IMR-90 (cell line): Measurements from ENCODE around the gene DEUP1. TPM values are rescaled to one million over a fixed set of nuclear protein-coding genes. Genes with fewer than 3 reads are reported as not detected.
A peak's percentile ranks its signal among the peaks of the same experiment; 100 is the strongest.

Experiments used
- ATAC-seq: fragments of 200-7000 bp; cut with Tn5 transposase; 2 replicates; pipeline ENCODE4 v1.9.1; 2020; ENCODE audit warnings: low read depth, mild to moderate bottlenecking, moderate library complexity
- BruUV-seq: library from RNA; stranded (reverse); fragments of 400-500 nt; replicated peaks from 2 replicates; lab custom pipeline; 2021; lab: Mats Ljungman, UMichigan
- CTCF ChIA-PET: fragments of 300-600 bp; formaldehyde crosslinking; extraction: SDS; loops from one replicate; lab custom pipeline; 2021; ENCODE audit warnings: antibody characterized with exemption; lab: Yijun Ruan, JAX
- POLR2A ChIA-PET: fragments of 300-600 bp; sonication (Branson Sonifier 250); formaldehyde crosslinking; loops from one replicate; lab custom pipeline; 2022; ENCODE audit warnings: antibody characterized with exemption; ENCODE audit not compliant: unreplicated experiment; lab: Charles Lee
- DNase-seq: peaks from one replicate; pipeline ENCODE4 v3.0.0; 2013
- H2AFZ ChIP-seq: replicated peaks from 2 replicates; pipeline ENCODE3; 2013; ENCODE audit warnings: low read length, mild to moderate bottlenecking; ENCODE audit not compliant: poor library complexity
- H2AK5ac ChIP-seq: 2 replicates; pipeline ENCODE4 v1.6.1; 2013; ENCODE audit warnings: low read depth, low read length, inconsistent platforms
- H2AK9ac ChIP-seq: replicated peaks from 2 replicates; pipeline ENCODE3; 2013; ENCODE audit warnings: mild to moderate bottlenecking, low read depth, low read length, moderate library complexity; ENCODE audit not compliant: poor library complexity
- H2BK120ac ChIP-seq: 2 replicates; pipeline ENCODE4 v1.6.1; 2013; ENCODE audit warnings: low read depth, low read length, inconsistent platforms
- H2BK15ac ChIP-seq: 3 replicates; pipeline ENCODE4 v1.6.1; 2013; ENCODE audit warnings: low read depth, low read length, inconsistent platforms
- H2BK20ac ChIP-seq: 2 replicates; pipeline ENCODE4 v1.6.1; 2013; ENCODE audit warnings: low read depth, mild to moderate bottlenecking, inconsistent platforms, low read length, moderate library complexity
- H2BK5ac ChIP-seq: 2 replicates; pipeline ENCODE4 v1.6.1; 2013; ENCODE audit warnings: mild to moderate bottlenecking, low read depth, low read length, inconsistent platforms; ENCODE audit not compliant: poor library complexity, severe bottlenecking
- H3K14ac ChIP-seq: replicated peaks from 2 replicates; pipeline ENCODE4 v1.6.1; 2013; ENCODE audit warnings: low read depth, low read length, inconsistent platforms
- H3K18ac ChIP-seq: 2 replicates; pipeline ENCODE4 v1.6.1; 2013; ENCODE audit warnings: low read depth, low read length, control low read depth
- H3K23ac ChIP-seq: 2 replicates; pipeline ENCODE4 v1.6.1; 2013; ENCODE audit warnings: low read depth, low read length, inconsistent platforms
- H3K27ac ChIP-seq: 2 replicates; pipeline ENCODE4 v1.5.1; 2013; ENCODE audit warnings: mild to moderate bottlenecking, control low read depth, low read length; ENCODE audit not compliant: insufficient read depth
- H3K27me3 ChIP-seq: 2 replicates; pipeline ENCODE4 v1.6.1; 2013; ENCODE audit warnings: low read length; ENCODE audit not compliant: control insufficient read depth, insufficient read depth
- H3K36me3 ChIP-seq: 2 replicates; pipeline ENCODE4 v1.6.1; 2013; ENCODE audit warnings: low read length, mixed read lengths; ENCODE audit not compliant: control insufficient read depth, insufficient read depth
- H3K4ac ChIP-seq: 2 replicates; pipeline ENCODE4 v1.6.1; 2013; ENCODE audit warnings: low read depth, low read length, inconsistent platforms
- H3K4me1 ChIP-seq: 2 replicates; pipeline ENCODE4 v1.6.1; 2013; ENCODE audit warnings: low read length, mixed read lengths; ENCODE audit not compliant: control insufficient read depth, insufficient read depth
- H3K4me2 ChIP-seq: 2 replicates; pipeline ENCODE4 v1.6.1; 2013; ENCODE audit warnings: low read depth, mild to moderate bottlenecking, control low read depth, low read length, moderate library complexity
- H3K4me3 ChIP-seq: 2 replicates; pipeline ENCODE4 v1.5.1; 2013; ENCODE audit warnings: low read depth, mild to moderate bottlenecking, control low read depth, low read length, moderate library complexity; ENCODE audit not compliant: insufficient read depth
- H3K56ac ChIP-seq: 2 replicates; pipeline ENCODE4 v1.6.1; 2013; ENCODE audit warnings: low read length, inconsistent platforms; ENCODE audit not compliant: insufficient read depth; ENCODE audit errors: extremely low read depth
- H3K79me1 ChIP-seq, 2 experiments: 2 replicates each; pipeline ENCODE4 v1.6.1; 2013; ENCODE audit warnings: low read length in 2 of 2, inconsistent platforms in 1 of 2, low read depth in 1 of 2
- H3K9ac ChIP-seq: 2 replicates; pipeline ENCODE4 v1.6.1; 2013; ENCODE audit warnings: low read depth, low read length, control low read depth
- H3K9me1 ChIP-seq: 2 replicates; pipeline ENCODE4 v1.6.1; 2013; ENCODE audit warnings: low read length, inconsistent platforms; ENCODE audit not compliant: insufficient read depth
- H3K9me3 ChIP-seq: 2 replicates; pipeline ENCODE4 v1.6.1; 2013; ENCODE audit warnings: low read length; ENCODE audit not compliant: control insufficient read depth, insufficient read depth
- H4K20me1 ChIP-seq: 2 replicates; pipeline ENCODE4 v1.6.1; 2013; ENCODE audit warnings: low read length, inconsistent platforms; ENCODE audit not compliant: insufficient read depth
- H4K5ac ChIP-seq: 2 replicates; pipeline ENCODE4 v1.6.1; 2013; ENCODE audit warnings: mild to moderate bottlenecking, low read depth, low read length, control low read depth
- H4K8ac ChIP-seq, 2 experiments: 2 replicates each; pipeline ENCODE4 v1.6.1; 2013; ENCODE audit warnings: low read depth in 2 of 2, low read length in 2 of 2, control low read depth in 1 of 2, inconsistent platforms in 1 of 2
- H4K91ac ChIP-seq: 2 replicates; pipeline ENCODE4 v1.6.1; 2013; ENCODE audit warnings: low read depth, low read length, inconsistent platforms; ENCODE audit not compliant: insufficient read depth
- CEBPB ChIP-seq: IDR thresholded peaks from 2 replicates; pipeline ENCODE4 v1.6.1; 2012; ENCODE audit warnings: low read depth, low read length, improper control_type of control experiment
- SMC3 ChIP-seq: fragments of 150-350 bp; IDR thresholded peaks from 2 replicates; pipeline ENCODE4 v1.6.1; 2016; ENCODE audit warnings: low read depth, mild to moderate bottlenecking, antibody characterized with exemption, low read length, moderate library complexity
- WGBS, 2 experiments: methylation state at CpG; one replicate each; pipeline versions ENCODE4 v1.1.5 to v1.1.7; 2013; ENCODE audit warnings: missing lambda C conversion rate in 2 of 2; ENCODE audit not compliant: insufficient read length in 1 of 2; ENCODE audit errors: extremely low coverage in 2 of 2; 5-methylcytosine and 5-hydroxymethylcytosine counted together
- dilution Hi-C: fragments of 300-500 bp; cut with HindIII; formaldehyde crosslinking; loops from one replicate; pipeline ENCODE4 v1.14.3; 2018; ENCODE audit warnings: low sequenced_read_pairs; ENCODE audit not compliant: unreplicated experiment
- in situ Hi-C: fragments of 300-500 bp; cut with MboI; formaldehyde crosslinking; loops from 3 replicates; pipeline ENCODE4 v1.14.3; 2019; ENCODE audit warnings: low sequenced_read_pairs, inconsistent platforms, mixed read lengths
- intact Hi-C: fragments of 100-400 bp; cut with micrococcal nuclease; formaldehyde crosslinking; loops from 2 replicates; pipeline ENCODE4 v1.10.0; 2022
- polyA plus RNA-seq, 3 experiments: library from polyadenylated mRNA; depleted of rRNA; stranded (reverse); fragments of >200 nt; gene quantifications; 2 replicates each; pipeline ENCODE4 v1.2.3, GENCODE V29; 2012; ENCODE audit warnings: low replicate concordance in 1 of 3
- total RNA-seq: library from RNA; depleted of rRNA; stranded (reverse); fragments of >200 nt; gene quantifications from 2 replicates; pipeline ENCODE4 v1.2.3, GENCODE V29; 2012

DEUP1 gene
- total and polyA plus RNA-seq, 2 of the 4 experiments (the other 2 are of a cell fraction): not detected

- Histone ChIP-seq H4K8ac (no peak overlapping the region), H4K5ac (no peak overlapping the region), H3K27me3 (no peaks in the 10 kb centered on the region; the same call in 1 of the 2 replicates), H3K18ac (no peak overlapping the region), H3K4me2 (no peak overlapping the region), H2AK9ac (no peak overlapping the region), H4K91ac (no peak overlapping the region), H3K56ac (no peak overlapping the region), H3K4me1 (no peaks in the 10 kb centered on the region), H2AK5ac (no peak overlapping the region), H3K23ac (no peak overlapping the region), H2BK120ac (no peak overlapping the region), H3K4me3 (no peak overlapping the region), H2BK15ac (no peak overlapping the region), H4K20me1 (no peaks in the 10 kb centered on the region), H3K9me3 (no peaks in the 10 kb centered on the region), H2AFZ (no peak overlapping the region), H3K79me1 (no peaks in the 10 kb centered on the region), H3K9me1 (no peaks in the 10 kb centered on the region), H2BK5ac (no peak overlapping the region), H3K14ac (no peak overlapping the region), H3K36me3 (no peaks in the 10 kb centered on the region), H2BK20ac (no peak overlapping the region), H3K4ac (no peak overlapping the region), H3K27ac (no peak overlapping the region), H3K9ac (no peak overlapping the region)
- intact Hi-C loops (no loop called here), dilution Hi-C loops (no loop called here), in situ Hi-C loops (no loop called here)
- TF ChIP-seq SMC3 (no peak), CEBPB (peak; percentile 87)
- ChIA-PET CTCF (no interaction called here), POLR2A (no interaction called here)
- BruUV-seq: no TSS peak
- peak; percentile 0 for DNase-seq
- no CpG with 5 or more reads among the region's 2 CpGs for WGBS, 2 experiments
- no peak for ATAC-seq
Observed at GRCh38 chr11:93407777-93408401, 77.3 kb downstream of the DEUP1 start.
